Measurements from ENCODE around the gene SPNS1.

GRCh38 chr16:28987170-28987853 is 12.7 kb downstream of the SPNS1 start:
- TF ChIP-seq CTCF (IDR thresholded peaks at IDR 0.05): no peak
- TF ChIP-seq POLR2A (IDR thresholded peaks at IDR 0.05): no peak

Data from heart left ventricle (tissue), 13 donors.